ENCODE data around the gene GPR35.

Gene GPR35

DNA sequence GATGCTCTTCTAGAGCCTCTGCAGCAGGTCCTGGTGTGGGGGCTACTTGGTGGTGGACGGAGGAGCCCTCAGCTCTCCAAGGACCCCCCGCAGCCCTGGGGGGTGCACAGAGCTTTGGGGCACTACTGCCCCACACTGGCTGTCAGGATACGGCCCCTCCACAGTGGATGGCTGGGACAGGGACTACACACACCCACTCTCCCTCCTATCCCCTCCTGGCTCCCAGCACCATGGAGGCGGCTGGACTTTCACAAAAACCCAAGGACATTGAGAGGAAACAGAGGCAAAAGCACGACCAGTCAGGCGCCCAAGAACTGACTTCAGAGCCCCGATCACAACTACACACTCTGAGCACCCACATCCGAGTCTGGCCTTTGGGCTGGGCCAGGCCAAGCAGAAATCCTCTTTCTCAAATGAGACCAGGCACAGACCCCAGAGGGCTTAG lies 12.6 kb downstream of the GPR35 start:
- no peak overlapping the region for H3K4me3 ChIP-seq (ENCODE audit: low read length in 2 of 2)
- H3K9me3 ChIP-seq (ENCODE audit: control insufficient read depth in 2 of 2, low read length in 2 of 2): peaks cover 1 to 4% of the 10 kb centered on the region in 2 donors
- H3K27ac ChIP-seq (ENCODE audit: low read depth in 2 of 2, low read length in 2 of 2): no peak overlapping the region
- H3K9ac ChIP-seq (ENCODE audit: low read depth in 1 of 2, low read length in 2 of 2): no peak overlapping the region
- H3K27me3 ChIP-seq (ENCODE audit: control insufficient read depth in 2 of 2, insufficient read depth in 2 of 2, low read length in 2 of 2): peaks cover 0 to 4% of the 10 kb centered on the region in 2 donors
- H3K36me3 ChIP-seq (ENCODE audit: control insufficient read depth in 2 of 2, insufficient read depth in 2 of 2, low read length in 2 of 2): no peaks in the 10 kb centered on the region
- no peaks in the 10 kb centered on the region for H3K4me1 ChIP-seq (ENCODE audit: control insufficient read depth in 2 of 2, insufficient read depth in 2 of 2, low read length in 2 of 2)

DNA sequence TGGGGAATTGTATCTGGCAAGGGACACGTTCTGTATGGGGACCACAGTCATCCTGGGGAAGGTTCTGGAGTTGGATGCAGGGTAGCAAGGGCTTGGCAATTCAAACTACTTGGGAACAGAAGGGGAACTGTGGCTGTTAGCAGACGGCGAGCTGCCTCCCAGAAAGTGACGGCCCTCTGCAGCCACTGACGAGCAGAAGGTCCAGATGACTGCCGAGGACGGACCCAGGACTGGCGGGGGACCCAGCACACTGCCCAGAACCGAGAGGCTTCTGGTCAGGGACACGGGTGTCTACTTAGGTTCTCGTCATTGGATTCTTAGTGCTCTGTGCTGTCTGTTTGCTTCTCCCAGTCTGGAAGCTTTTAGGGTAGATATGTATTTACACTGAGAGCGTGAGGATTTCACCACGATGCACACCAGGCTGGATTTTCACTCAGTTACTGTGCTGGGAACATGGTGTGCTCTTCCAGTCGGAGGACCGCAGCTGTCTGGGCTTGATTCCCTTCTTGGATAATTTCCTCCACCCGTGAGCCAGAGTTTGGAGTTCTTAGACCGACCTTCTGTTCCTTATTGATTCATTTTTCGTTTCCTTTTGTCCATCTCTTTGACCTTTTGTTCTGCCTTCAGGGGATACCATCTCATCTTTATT lies 13.4 kb downstream of the GPR35 start:
- no peaks in the 10 kb centered on the region for H3K36me3 ChIP-seq (ENCODE audit: control insufficient read depth in 2 of 2, insufficient read depth in 2 of 2, low read length in 2 of 2)
- no peak overlapping the region for H3K27ac ChIP-seq (ENCODE audit: low read depth in 2 of 2, low read length in 2 of 2)
- no peak overlapping the region for H3K9ac ChIP-seq (ENCODE audit: low read depth in 1 of 2, low read length in 2 of 2)
- H3K27me3 ChIP-seq (ENCODE audit: control insufficient read depth in 2 of 2, insufficient read depth in 2 of 2, low read length in 2 of 2): peaks cover 0 to 4% of the 10 kb centered on the region in 2 donors
- no peak overlapping the region for H3K4me3 ChIP-seq (ENCODE audit: low read length in 2 of 2)
- H3K9me3 ChIP-seq (ENCODE audit: control insufficient read depth in 2 of 2, low read length in 2 of 2): peaks cover 1 to 4% of the 10 kb centered on the region in 2 donors
- H3K4me1 ChIP-seq (ENCODE audit: control insufficient read depth in 2 of 2, insufficient read depth in 2 of 2, low read length in 2 of 2): no peaks in the 10 kb centered on the region

GRCh38 chr2:240639566-240639965 lies 14.3 kb downstream of the GPR35 start:
- H3K9ac ChIP-seq (ENCODE audit: low read depth in 1 of 2, low read length in 2 of 2): no peak overlapping the region
- no peaks in the 10 kb centered on the region for H3K4me1 ChIP-seq (ENCODE audit: control insufficient read depth in 2 of 2, insufficient read depth in 2 of 2, low read length in 2 of 2)
- peaks cover 0 to 4% of the 10 kb centered on the region in 2 donors for H3K27me3 ChIP-seq (ENCODE audit: control insufficient read depth in 2 of 2, insufficient read depth in 2 of 2, low read length in 2 of 2)
- no peaks in the 10 kb centered on the region for H3K9me3 ChIP-seq (ENCODE audit: control insufficient read depth in 2 of 2, low read length in 2 of 2)
- H3K27ac ChIP-seq (ENCODE audit: low read depth in 2 of 2, low read length in 2 of 2): no peak overlapping the region
- no peak overlapping the region for H3K4me3 ChIP-seq (ENCODE audit: low read length in 2 of 2)
- no peaks in the 10 kb centered on the region for H3K36me3 ChIP-seq (ENCODE audit: control insufficient read depth in 2 of 2, insufficient read depth in 2 of 2, low read length in 2 of 2)

DNA sequence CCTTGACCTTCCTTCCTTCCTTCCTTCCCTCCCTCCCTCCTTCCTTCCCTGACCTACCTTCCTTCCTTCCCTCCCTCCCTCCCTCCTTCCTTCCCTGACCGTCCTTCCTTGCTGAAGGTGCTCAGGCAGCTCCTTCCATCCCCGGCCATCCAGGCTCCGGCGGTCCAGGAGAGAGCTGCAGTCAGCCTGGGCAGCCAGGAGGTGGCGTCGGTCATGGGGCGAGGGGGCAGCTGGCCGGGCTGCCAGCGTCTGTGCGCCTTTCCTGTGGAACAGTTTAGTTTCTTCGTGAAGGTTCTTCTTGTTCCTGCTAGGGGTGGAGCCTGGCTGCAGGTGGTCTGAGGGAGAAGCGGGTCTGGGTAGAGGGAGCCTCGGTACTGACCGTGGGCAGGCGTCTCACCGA lies 15.7 kb downstream of the GPR35 start:
- H3K9me3 ChIP-seq (ENCODE audit: control insufficient read depth in 2 of 2, low read length in 2 of 2): no peaks in the 10 kb centered on the region
- no peaks in the 10 kb centered on the region for H3K4me1 ChIP-seq (ENCODE audit: control insufficient read depth in 2 of 2, insufficient read depth in 2 of 2, low read length in 2 of 2)

DNA sequence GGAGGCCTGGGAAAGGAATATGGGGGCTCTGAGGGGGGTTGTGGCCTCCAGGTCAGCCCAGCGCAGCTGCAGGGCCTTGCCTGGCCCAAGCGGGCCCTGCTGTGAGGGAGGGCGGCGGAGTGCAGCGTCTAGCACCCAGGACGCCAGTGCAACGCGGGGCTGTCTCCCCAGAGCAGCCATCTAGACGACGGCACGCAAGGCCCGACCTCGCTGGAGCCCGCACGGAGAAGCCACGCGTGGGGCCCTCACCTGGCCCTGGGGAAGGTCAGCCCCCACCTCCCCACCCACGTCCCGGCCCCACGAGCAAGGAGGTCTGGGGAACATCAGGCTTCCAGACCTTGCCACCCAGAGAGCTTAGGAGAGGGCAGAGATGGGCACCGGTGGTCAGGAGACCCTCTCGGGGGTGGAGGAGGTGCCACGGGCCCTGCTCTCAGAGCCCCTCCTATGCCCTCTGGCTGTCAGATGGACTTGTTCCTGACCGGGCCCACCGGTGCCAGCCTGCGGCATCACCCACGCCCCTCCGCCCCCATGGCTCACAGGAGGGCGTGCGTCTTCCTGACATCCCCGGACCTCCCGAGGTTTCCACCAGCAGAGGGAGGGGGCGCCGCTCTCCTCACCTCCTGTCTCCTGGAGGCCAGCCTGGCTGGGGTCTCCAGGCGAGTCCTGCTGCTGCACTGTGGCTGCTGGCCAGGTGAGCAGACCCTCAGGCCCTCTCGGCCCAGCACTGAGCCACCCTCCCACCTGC lies 17.0 kb downstream of the GPR35 start:
- no peak overlapping the region for H3K9ac ChIP-seq (ENCODE audit: low read depth in 1 of 2, low read length in 2 of 2)
- H3K27me3 ChIP-seq (ENCODE audit: control insufficient read depth in 2 of 2, insufficient read depth in 2 of 2, low read length in 2 of 2): peaks cover 4% of the 10 kb centered on the region in 2 donors
- H3K9me3 ChIP-seq (ENCODE audit: control insufficient read depth in 2 of 2, low read length in 2 of 2): no peaks in the 10 kb centered on the region
- H3K36me3 ChIP-seq (ENCODE audit: control insufficient read depth in 2 of 2, insufficient read depth in 2 of 2, low read length in 2 of 2): no peaks in the 10 kb centered on the region
- H3K4me1 ChIP-seq (ENCODE audit: control insufficient read depth in 2 of 2, insufficient read depth in 2 of 2, low read length in 2 of 2): no peaks in the 10 kb centered on the region
- H3K27ac ChIP-seq (ENCODE audit: low read depth in 2 of 2, low read length in 2 of 2): no peak overlapping the region
- H3K4me3 ChIP-seq (ENCODE audit: low read length in 2 of 2): no peak overlapping the region

More for the DNA sequence above, 15.7 kb downstream of the GPR35 start:
- H3K27me3 ChIP-seq (ENCODE audit: control insufficient read depth in 2 of 2, insufficient read depth in 2 of 2, low read length in 2 of 2): peaks cover 0 to 4% of the 10 kb centered on the region in 2 donors
- H3K27ac ChIP-seq (ENCODE audit: low read depth in 2 of 2, low read length in 2 of 2): no peak overlapping the region
- H3K4me3 ChIP-seq (ENCODE audit: low read length in 2 of 2): no peak overlapping the region
- no peak overlapping the region for H3K9ac ChIP-seq (ENCODE audit: low read depth in 1 of 2, low read length in 2 of 2)
- H3K36me3 ChIP-seq (ENCODE audit: control insufficient read depth in 2 of 2, insufficient read depth in 2 of 2, low read length in 2 of 2): no peaks in the 10 kb centered on the region

- Histone ChIP-seq H3K4me3 (ENCODE audit: low read length in 2 of 2) (no peak overlapping the region), H3K4me1 (ENCODE audit: control insufficient read depth in 2 of 2, insufficient read depth in 2 of 2, low read length in 2 of 2) (no peaks in the 10 kb centered on the region), H3K27me3 (ENCODE audit: control insufficient read depth in 2 of 2, insufficient read depth in 2 of 2, low read length in 2 of 2) (peaks cover 4 to 7% of the 10 kb centered on the region in 2 donors), H3K36me3 (ENCODE audit: control insufficient read depth in 2 of 2, insufficient read depth in 2 of 2, low read length in 2 of 2) (no peaks in the 10 kb centered on the region), H3K9me3 (ENCODE audit: control insufficient read depth in 2 of 2, low read length in 2 of 2) (no peaks in the 10 kb centered on the region), H3K9ac (ENCODE audit: low read depth in 1 of 2, low read length in 2 of 2) (no peak overlapping the region), H3K27ac (ENCODE audit: low read depth in 2 of 2, low read length in 2 of 2) (no peak overlapping the region)
Measured at GRCh38 chr2:240642806-240643092, 17.5 kb downstream of the GPR35 start.

GRCh38 chr2:240643093-240643810 lies 18.0 kb downstream of the GPR35 start:
- Histone ChIP-seq H3K36me3 (ENCODE audit: control insufficient read depth in 2 of 2, insufficient read depth in 2 of 2, low read length in 2 of 2) (no peaks in the 10 kb centered on the region), H3K27me3 (ENCODE audit: control insufficient read depth in 2 of 2, insufficient read depth in 2 of 2, low read length in 2 of 2) (peaks cover 4 to 8% of the 10 kb centered on the region in 2 donors), H3K9ac (ENCODE audit: low read depth in 1 of 2, low read length in 2 of 2) (no peak overlapping the region), H3K4me3 (ENCODE audit: low read length in 2 of 2) (no peak overlapping the region), H3K27ac (ENCODE audit: low read depth in 2 of 2, low read length in 2 of 2) (no peak overlapping the region), H3K4me1 (ENCODE audit: control insufficient read depth in 2 of 2, insufficient read depth in 2 of 2, low read length in 2 of 2) (no peaks in the 10 kb centered on the region), H3K9me3 (ENCODE audit: control insufficient read depth in 2 of 2, low read length in 2 of 2) (no peaks in the 10 kb centered on the region)

- Histone ChIP-seq H3K27ac (ENCODE audit: low read depth in 2 of 2, low read length in 2 of 2) (no peak overlapping the region), H3K4me3 (ENCODE audit: low read length in 2 of 2) (no peak overlapping the region), H3K9me3 (ENCODE audit: control insufficient read depth in 2 of 2, low read length in 2 of 2) (no peaks in the 10 kb centered on the region), H3K27me3 (ENCODE audit: control insufficient read depth in 2 of 2, insufficient read depth in 2 of 2, low read length in 2 of 2) (peaks cover 4 to 9% of the 10 kb centered on the region in 2 donors), H3K36me3 (ENCODE audit: control insufficient read depth in 2 of 2, insufficient read depth in 2 of 2, low read length in 2 of 2) (no peaks in the 10 kb centered on the region), H3K9ac (ENCODE audit: low read depth in 1 of 2, low read length in 2 of 2) (no peak overlapping the region), H3K4me1 (ENCODE audit: control insufficient read depth in 2 of 2, insufficient read depth in 2 of 2, low read length in 2 of 2) (no peaks in the 10 kb centered on the region)
Measured at GRCh38 chr2:240643811-240644150, 18.5 kb downstream of the GPR35 start.

GRCh38 chr2:240644171-240644651 lies 18.9 kb downstream of the GPR35 start:
- Histone ChIP-seq H3K27me3 (ENCODE audit: control insufficient read depth in 2 of 2, insufficient read depth in 2 of 2, low read length in 2 of 2) (peaks cover 4 to 12% of the 10 kb centered on the region in 2 donors), H3K4me1 (ENCODE audit: control insufficient read depth in 2 of 2, insufficient read depth in 2 of 2, low read length in 2 of 2) (no peaks in the 10 kb centered on the region), H3K36me3 (ENCODE audit: control insufficient read depth in 2 of 2, insufficient read depth in 2 of 2, low read length in 2 of 2) (no peaks in the 10 kb centered on the region), H3K9ac (ENCODE audit: low read depth in 1 of 2, low read length in 2 of 2) (no peak overlapping the region), H3K9me3 (ENCODE audit: control insufficient read depth in 2 of 2, low read length in 2 of 2) (no peaks in the 10 kb centered on the region), H3K27ac (ENCODE audit: low read depth in 2 of 2, low read length in 2 of 2) (no peak overlapping the region), H3K4me3 (ENCODE audit: low read length in 2 of 2) (no peak overlapping the region)

DNA sequence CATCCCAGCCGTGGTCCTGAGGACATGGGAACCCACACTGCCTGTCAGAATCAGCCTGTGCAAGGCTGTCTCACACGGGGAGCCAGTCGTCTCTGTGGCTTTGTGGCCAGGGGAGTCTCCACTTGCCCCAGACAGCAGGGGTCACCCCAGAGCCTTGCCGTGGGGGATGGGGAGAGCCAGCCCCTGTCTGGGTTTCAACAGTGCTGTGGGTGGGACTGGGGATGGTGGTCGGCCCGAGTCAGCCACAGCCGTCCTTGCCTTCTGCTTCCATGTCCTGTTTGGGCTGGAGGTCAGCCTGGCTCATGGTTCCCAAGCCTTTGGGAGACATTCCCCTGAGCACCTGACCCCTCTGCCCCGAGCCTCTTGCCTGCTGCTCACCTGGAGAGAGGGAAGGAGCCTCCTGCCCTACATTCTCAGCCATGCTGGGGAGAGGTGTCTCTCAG lies 19.6 kb downstream of the GPR35 start:
- Histone ChIP-seq H3K9ac (ENCODE audit: low read depth in 1 of 2, low read length in 2 of 2) (no peak overlapping the region), H3K27me3 (ENCODE audit: control insufficient read depth in 2 of 2, insufficient read depth in 2 of 2, low read length in 2 of 2) (peaks cover 4 to 12% of the 10 kb centered on the region in 2 donors), H3K36me3 (ENCODE audit: control insufficient read depth in 2 of 2, insufficient read depth in 2 of 2, low read length in 2 of 2) (no peaks in the 10 kb centered on the region), H3K27ac (ENCODE audit: low read depth in 2 of 2, low read length in 2 of 2) (no peak overlapping the region), H3K9me3 (ENCODE audit: control insufficient read depth in 2 of 2, low read length in 2 of 2) (no peaks in the 10 kb centered on the region), H3K4me3 (ENCODE audit: low read length in 2 of 2) (no peak overlapping the region), H3K4me1 (ENCODE audit: control insufficient read depth in 2 of 2, insufficient read depth in 2 of 2, low read length in 2 of 2) (no peaks in the 10 kb centered on the region)

Data from mucosa of rectum (tissue), 2 donors.